H1 (cell line): Measurements from ENCODE around the gene PTPN7. TPM values are rescaled to one million over a fixed set of nuclear protein-coding genes. Genes with fewer than 3 reads are reported as not detected.
"Not testable (repeated sequence)": the region's sequence is repeated elsewhere in the genome, so short reads cannot be mapped to it uniquely, and the experiment has no call there.

Source experiments
- CTCF ChIA-PET: fragments of 300-600 bp; sonication (Branson Sonifier 250); formaldehyde crosslinking; loops from one replicate; lab custom pipeline; 2021; ENCODE audit not compliant: partially characterized antibody; lab: Charles Lee
- POLR2A ChIA-PET: fragments of 300-600 bp; sonication (Branson Sonifier 250); formaldehyde crosslinking; loops from one replicate; lab custom pipeline; 2021; ENCODE audit warnings: inconsistent platforms; ENCODE audit not compliant: partially characterized antibody; lab: Charles Lee
- DNase-seq, 2 experiments: peaks; one replicate each; pipeline versions ENCODE4 v3.0.0 to v3.0.0-alpha.2; 2010 to 2022; ENCODE audit warnings: low spot score in 2 of 2, low read depth in 1 of 2, mixed read lengths in 1 of 2
- FAIRE-seq: peaks from 2 replicates; lab custom pipeline; 2011; peaks lifted over from hg19 to GRCh38; lab: Jason Lieb, UNC
- H2AFZ ChIP-seq: 2 replicates; pipeline ENCODE4 v1.8.1; 2012; ENCODE audit warnings: low read length, inconsistent platforms
- H2AK5ac ChIP-seq: 2 replicates; pipeline ENCODE4 v1.6.1; 2013; ENCODE audit warnings: low read depth, low read length
- H2BK120ac ChIP-seq: replicated peaks from 2 replicates; pipeline ENCODE3; 2013; ENCODE audit warnings: low read depth, low read length, inconsistent platforms
- H2BK12ac ChIP-seq: 2 replicates; pipeline ENCODE4 v1.6.1; 2013; ENCODE audit warnings: low read depth, low read length
- H2BK15ac ChIP-seq: 2 replicates; pipeline ENCODE4 v1.6.1; 2013; ENCODE audit warnings: low read length
- H2BK20ac ChIP-seq: 2 replicates; pipeline ENCODE4 v1.6.1; 2013; ENCODE audit warnings: low read length
- H2BK5ac ChIP-seq: 2 replicates; pipeline ENCODE4 v1.6.1; 2013; ENCODE audit warnings: low read depth, low read length
- H3K14ac ChIP-seq: 2 replicates; pipeline ENCODE4 v1.6.1; 2013; ENCODE audit warnings: inconsistent platforms; ENCODE audit not compliant: insufficient read length
- H3K18ac ChIP-seq: 2 replicates; pipeline ENCODE4 v1.6.1; 2013; ENCODE audit warnings: low read length; ENCODE audit errors: extremely low read depth
- H3K23ac ChIP-seq: 2 replicates; pipeline ENCODE4 v1.6.1; 2013; ENCODE audit warnings: inconsistent platforms; ENCODE audit not compliant: insufficient read length
- H3K23me2 ChIP-seq: 2 replicates; pipeline ENCODE4 v1.6.1; 2013; ENCODE audit warnings: low read depth, low read length
- H3K27ac ChIP-seq: 2 replicates; pipeline ENCODE4 v1.6.1; 2011; ENCODE audit warnings: low read depth, low read length, inconsistent platforms
- H3K27me3 ChIP-seq, 4 experiments: replicated peaks in 1 of 4; 1 replicate in 1 of 4; 2 replicates in 3 of 4; pipeline versions ENCODE4 v1.6.1 to v1.8.1; 2011 to 2013; ENCODE audit warnings: low read length in 3 of 4, mild to moderate bottlenecking in 3 of 4, inconsistent platforms in 2 of 4, mixed read lengths in 2 of 4, moderate library complexity in 1 of 4; ENCODE audit not compliant: control insufficient read depth in 3 of 4, insufficient read depth in 3 of 4; ENCODE audit errors: extremely low read depth in 1 of 4
- H3K36me3 ChIP-seq, 4 experiments: 2 replicates each; pipeline versions ENCODE4 v1.6.1 to v1.8.1; 2011 to 2013; ENCODE audit warnings: mild to moderate bottlenecking in 4 of 4, low read length in 3 of 4, moderate library complexity in 2 of 4, control low read depth in 1 of 4, inconsistent platforms in 1 of 4; ENCODE audit not compliant: insufficient read depth in 4 of 4, control insufficient read depth in 2 of 4
- H3K4ac ChIP-seq: replicated peaks from 2 replicates; pipeline ENCODE3; 2013; ENCODE audit warnings: low read length, low read depth, mixed read lengths, inconsistent platforms; ENCODE audit not compliant: insufficient read length
- H3K4me1 ChIP-seq, 4 experiments: replicated peaks in 1 of 4; 1 replicate in 1 of 4; 2 replicates in 3 of 4; pipeline versions ENCODE4 v1.6.1 to v1.8.1; 2011 to 2013; ENCODE audit warnings: low read length in 3 of 4, inconsistent platforms in 2 of 4, mixed read lengths in 1 of 4; ENCODE audit not compliant: insufficient read depth in 4 of 4, control insufficient read depth in 3 of 4
- H3K4me2 ChIP-seq, 2 experiments: 2 replicates each; pipeline versions ENCODE4 v1.6.1 to v1.8.1; 2011 to 2013; ENCODE audit warnings: low read depth in 2 of 2, low read length in 2 of 2, control low read depth in 1 of 2, inconsistent platforms in 1 of 2, mild to moderate bottlenecking in 1 of 2; ENCODE audit not compliant: insufficient read depth in 1 of 2
- H3K4me3 ChIP-seq, 4 experiments: fragments of 200-600, 300-600 bp in 1 of 4; sonication (generic), shearing (Covaris generic), sonication (Bioruptor Twin) in 1 of 4; 2 replicates each; pipeline versions ENCODE4 v1.5.1 to v1.8.1; 2011 to 2016; ENCODE audit warnings: low read length in 4 of 4, low read depth in 3 of 4, control low read depth in 2 of 4, inconsistent platforms in 2 of 4, mild to moderate bottlenecking in 2 of 4, mixed read lengths in 1 of 4, moderate library complexity in 1 of 4; ENCODE audit not compliant: insufficient read depth in 2 of 4; ENCODE audit errors: extremely low read depth in 1 of 4
- H3K56ac ChIP-seq: replicated peaks from 2 replicates; pipeline ENCODE3; 2013; ENCODE audit warnings: low read depth, mild to moderate bottlenecking, mixed read lengths, low read length, inconsistent platforms; ENCODE audit not compliant: insufficient read length
- H3K79me1 ChIP-seq: 2 replicates; pipeline ENCODE4 v1.6.1; 2013; ENCODE audit warnings: low read depth, low read length, control low read depth
- H3K79me2 ChIP-seq, 2 experiments: 2 replicates each; pipeline versions ENCODE4 v1.6.1 to v1.8.1; 2012 to 2013; ENCODE audit warnings: low read length in 2 of 2, mild to moderate bottlenecking in 2 of 2, inconsistent platforms in 1 of 2; ENCODE audit not compliant: insufficient read depth in 2 of 2, control insufficient read depth in 1 of 2
- H3K9ac ChIP-seq, 4 experiments: replicated peaks in 1 of 4; 1 replicate in 1 of 4; 2 replicates in 3 of 4; pipeline versions ENCODE4 v1.6.1 to v1.8.1; 2011 to 2013; ENCODE audit warnings: low read depth in 3 of 4, low read length in 3 of 4, control low read depth in 2 of 4, mild to moderate bottlenecking in 2 of 4, moderate library complexity in 2 of 4, inconsistent platforms in 1 of 4; ENCODE audit errors: extremely low read depth in 1 of 4
- H3K9me3 ChIP-seq, 2 experiments: 2 replicates each; pipeline versions ENCODE4 v1.6.1 to v1.8.1; 2012 to 2013; ENCODE audit warnings: mild to moderate bottlenecking in 2 of 2, moderate library complexity in 2 of 2, control low read depth in 1 of 2, inconsistent platforms in 1 of 2, low read depth in 1 of 2, low read length in 1 of 2, mixed read lengths in 1 of 2; ENCODE audit not compliant: insufficient read depth in 2 of 2
- H4K20me1 ChIP-seq, 2 experiments: replicated peaks in 1 of 2; 2 replicates each; pipeline versions ENCODE3 to v1.8.1; 2011 to 2013; ENCODE audit warnings: inconsistent platforms in 2 of 2, low read length in 2 of 2, mild to moderate bottlenecking in 1 of 2; ENCODE audit not compliant: insufficient read depth in 2 of 2, control insufficient read depth in 1 of 2
- H4K5ac ChIP-seq: 2 replicates; pipeline ENCODE4 v1.6.1; 2013; ENCODE audit warnings: low read length, low read depth, mixed read lengths, inconsistent platforms; ENCODE audit not compliant: insufficient read length
- H4K8ac ChIP-seq: 2 replicates; pipeline ENCODE4 v1.8.0; 2013; ENCODE audit warnings: mild to moderate bottlenecking, moderate library complexity, low read length, inconsistent platforms; ENCODE audit not compliant: insufficient read depth; ENCODE audit errors: extremely low read depth
- H4K91ac ChIP-seq: replicated peaks from 2 replicates; pipeline ENCODE3; 2013; ENCODE audit warnings: low read length, mixed read lengths, inconsistent platforms; ENCODE audit not compliant: insufficient read length
- WGBS, 2 experiments: shearing (Covaris generic) in 1 of 2; methylation state at CpG; one replicate each; pipeline versions ENCODE4 v1.1.6 to v1.1.7; 2013 to 2015; ENCODE audit warnings: low lambda C conversion rate in 2 of 2, mixed read lengths in 2 of 2, inconsistent platforms in 1 of 2, low coverage in 1 of 2, missing lambda C conversion rate in 1 of 2; ENCODE audit not compliant: insufficient replicate concordance in 2 of 2, insufficient coverage in 1 of 2, insufficient read length in 1 of 2; ENCODE audit errors: extremely low coverage in 1 of 2, missing lambda C conversion rate in 1 of 2; 5-methylcytosine and 5-hydroxymethylcytosine counted together
- polyA plus RNA-seq, 7 experiments: library from polyadenylated mRNA; depleted of rRNA in 3 of 7; stranded (reverse) in 5 of 7; unstranded in 2 of 7; fragments of >200 nt in 5 of 7; fragments of 200-250 nt in 2 of 7; gene quantifications; 1 replicate in 5 of 7; 2 replicates in 1 of 7; 4 replicates in 1 of 7; pipeline versions ENCODE4 v1.2.1 to v1.2.3, GENCODE V29; 2011 to 2013; ENCODE audit warnings: missing spikeins in 2 of 7, mixed read lengths in 2 of 7
- total RNA-seq: library from RNA; stranded (reverse); fragmentation: NEBNext Ultra II Directional; extraction: Animal tissue kit (Norgen Biotek cat#: 25700); gene quantifications from 2 replicates; pipeline ENCODE4 v1.2.1, GENCODE V29; 2021

PTPN7 gene
- total and polyA plus RNA-seq, 2 of the 8 experiments (the other 6 are each of a cell fraction or from before 2014, with no cell fraction given): 0.20 TPM; not detected in 1

- H3K9ac ChIP-seq, H2AK5ac ChIP-seq, H2AFZ ChIP-seq, H3K4ac ChIP-seq, H3K27me3 ChIP-seq, H4K91ac ChIP-seq, DNase-seq, FAIRE-seq, H2BK15ac ChIP-seq, H3K79me1 ChIP-seq, H3K23ac ChIP-seq, H3K9me3 ChIP-seq, H2BK12ac ChIP-seq, H3K56ac ChIP-seq, H3K4me2 ChIP-seq, H4K5ac ChIP-seq, H4K8ac ChIP-seq, H3K27ac ChIP-seq, H3K18ac ChIP-seq, H3K4me3 ChIP-seq, H2BK5ac ChIP-seq, H2BK20ac ChIP-seq, H3K14ac ChIP-seq, H2BK120ac ChIP-seq, H3K36me3 ChIP-seq: not testable (repeated sequence)
- H3K79me2 ChIP-seq: peaks cover 3 to 45% of the 10 kb centered on the region in 2 experiments; a peak in 3 of 4 replicates
- ChIA-PET CTCF (interaction anchor here (0.6 to 1.0 kb wide), 2 partner anchors 140 to 145 kb away, joined by 3 to 4 read pairs; no protein-coding TSS in a partner anchor), POLR2A (interaction anchor here (3.0 kb wide), 1 partner anchor 9 kb away, joined by 14 read pairs; no protein-coding TSS in a partner anchor)
- peaks cover 13% of the 10 kb centered on the region for H3K23me2 ChIP-seq
- peaks cover 3 to 13% (median 10%) of the 10 kb centered on the region in 4 experiments; a peak in 6 of 7 replicates for H3K4me1 ChIP-seq
- peaks cover 4 to 11% of the 10 kb centered on the region in 2 experiments for H4K20me1 ChIP-seq
- 93% methylated on average over 3 of the region's 3 CpGs; no CpG with 5 or more reads in 1 of the 2 experiments for WGBS, 2 experiments
Measured at GRCh38 chr1:202141468-202141867, 18.9 kb downstream of the PTPN7 start.
